Activated CD4-positive, alpha-beta T cell treated with anti-CD3 and anti-CD28 coated beads for 1 hour (primary cell): Measurements from ENCODE around the gene ITGAL.
A peak's percentile ranks its signal among the peaks of the same experiment; 100 is the strongest.

ENCODE experiments used
- DNase-seq: peaks from one replicate; pipeline ENCODE4 v3.0.0-alpha.2; 2020

ITGAL gene

DNA sequence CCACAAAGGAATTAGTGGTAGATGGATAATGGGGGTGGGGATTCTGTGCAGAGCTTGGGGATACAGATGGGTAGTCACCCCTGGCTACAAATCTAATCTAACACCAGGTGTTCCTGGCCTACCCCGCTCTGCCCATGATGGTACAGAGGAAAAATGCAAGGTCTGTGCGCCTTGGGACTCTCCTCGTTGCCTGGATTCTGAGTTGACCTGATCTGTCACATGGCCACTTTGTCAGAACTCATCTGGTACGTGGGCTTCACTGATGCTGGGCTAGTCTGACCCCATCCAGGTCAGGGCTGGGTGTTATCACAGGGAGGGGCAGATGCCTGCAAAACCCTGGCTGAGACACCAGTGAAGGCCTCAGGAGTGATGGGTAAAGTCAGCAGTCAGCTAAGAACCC lies 80.4 kb downstream of the ITGAL start:
- no peak for DNase-seq

DNA sequence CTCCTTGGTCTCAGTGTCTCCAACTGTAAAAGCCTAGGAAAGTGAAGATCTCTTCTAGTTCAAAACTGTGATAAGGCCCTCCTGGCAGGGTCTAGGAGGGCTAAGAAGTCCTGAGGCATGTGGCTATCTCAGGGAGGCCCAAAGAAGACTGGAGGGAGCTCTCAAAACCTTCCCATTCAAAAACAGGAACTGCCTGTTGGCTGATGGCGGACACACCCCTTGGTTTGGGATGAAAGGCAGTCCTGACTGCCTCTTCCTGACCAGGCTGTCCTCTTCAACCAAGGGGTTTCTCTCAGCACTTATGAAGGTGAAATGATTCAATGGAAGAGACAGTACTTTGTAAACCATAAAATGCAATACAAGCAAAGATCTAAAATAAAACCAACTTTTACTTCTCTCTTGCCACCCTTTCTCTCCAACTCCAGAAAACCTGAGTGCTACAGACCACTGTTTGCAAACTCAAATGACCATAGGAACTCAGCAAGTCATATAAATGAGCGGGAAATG lies 80.9 kb downstream of the ITGAL start:
- DNase-seq: no peak

GRCh38 chr16:30554557-30555314 lies 82.2 kb downstream of the ITGAL start:
- no peak for DNase-seq

DNA sequence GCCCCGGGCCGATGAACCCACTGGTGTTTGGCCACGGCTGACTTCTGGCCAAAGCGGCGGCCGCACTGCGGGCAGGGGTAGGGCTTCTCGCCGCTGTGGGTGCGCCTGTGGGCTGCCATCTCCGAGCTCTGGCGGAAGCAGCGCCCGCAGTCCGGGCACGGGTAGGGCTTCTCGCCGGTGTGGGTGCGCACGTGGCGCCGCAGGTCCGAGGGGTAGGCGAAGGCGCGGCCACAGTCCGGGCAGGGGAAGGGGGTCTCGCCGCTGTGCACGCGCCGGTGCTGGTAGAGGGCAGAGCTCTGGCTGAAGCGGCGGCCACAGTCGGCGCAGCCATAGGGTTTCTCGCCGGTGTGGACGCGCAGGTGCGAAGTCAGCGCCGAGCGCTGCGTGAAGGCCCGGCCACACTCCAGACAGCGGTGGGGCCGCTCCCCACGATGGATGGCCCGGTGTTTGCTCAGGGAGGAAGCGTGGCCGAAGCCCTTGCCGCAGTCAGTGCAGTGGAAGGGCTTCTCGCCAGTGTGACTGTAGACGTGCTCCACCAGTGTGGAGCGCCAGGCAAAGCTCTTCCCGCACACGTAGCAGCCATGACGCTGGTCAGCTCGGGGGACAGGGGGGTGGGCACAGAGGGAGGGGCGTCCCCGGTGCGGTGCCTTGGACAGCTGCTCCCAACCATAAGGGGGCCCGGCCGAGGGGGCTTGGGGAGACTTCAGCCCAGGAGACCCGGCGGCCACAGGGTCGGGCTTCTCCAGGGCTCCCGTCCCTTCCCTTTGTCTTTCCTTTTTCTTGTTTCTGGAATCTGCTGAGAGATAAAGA lies 83.0 kb downstream of the ITGAL start:
- no peak for DNase-seq

DNA sequence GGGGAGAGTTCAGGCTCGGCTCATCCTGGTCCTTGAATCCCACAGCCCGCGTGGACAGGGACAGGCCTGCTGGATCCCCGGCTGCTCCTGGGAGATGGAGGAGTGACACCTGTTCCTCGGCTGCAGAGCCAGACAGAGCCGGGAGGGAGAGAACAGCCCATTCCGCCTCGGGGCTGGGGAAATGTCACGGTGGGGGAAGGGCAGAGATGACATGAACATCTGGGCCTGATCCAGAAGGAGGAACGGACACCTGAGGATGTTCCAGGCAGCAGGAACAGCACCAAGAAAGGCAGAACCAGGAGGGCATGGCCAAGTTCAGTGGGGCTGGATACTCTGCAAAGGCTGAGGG lies 83.6 kb downstream of the ITGAL start:
- DNase-seq: no peak

GRCh38 chr16:30557707-30557956 lies 85.1 kb downstream of the ITGAL start:
- no peak for DNase-seq

DNA sequence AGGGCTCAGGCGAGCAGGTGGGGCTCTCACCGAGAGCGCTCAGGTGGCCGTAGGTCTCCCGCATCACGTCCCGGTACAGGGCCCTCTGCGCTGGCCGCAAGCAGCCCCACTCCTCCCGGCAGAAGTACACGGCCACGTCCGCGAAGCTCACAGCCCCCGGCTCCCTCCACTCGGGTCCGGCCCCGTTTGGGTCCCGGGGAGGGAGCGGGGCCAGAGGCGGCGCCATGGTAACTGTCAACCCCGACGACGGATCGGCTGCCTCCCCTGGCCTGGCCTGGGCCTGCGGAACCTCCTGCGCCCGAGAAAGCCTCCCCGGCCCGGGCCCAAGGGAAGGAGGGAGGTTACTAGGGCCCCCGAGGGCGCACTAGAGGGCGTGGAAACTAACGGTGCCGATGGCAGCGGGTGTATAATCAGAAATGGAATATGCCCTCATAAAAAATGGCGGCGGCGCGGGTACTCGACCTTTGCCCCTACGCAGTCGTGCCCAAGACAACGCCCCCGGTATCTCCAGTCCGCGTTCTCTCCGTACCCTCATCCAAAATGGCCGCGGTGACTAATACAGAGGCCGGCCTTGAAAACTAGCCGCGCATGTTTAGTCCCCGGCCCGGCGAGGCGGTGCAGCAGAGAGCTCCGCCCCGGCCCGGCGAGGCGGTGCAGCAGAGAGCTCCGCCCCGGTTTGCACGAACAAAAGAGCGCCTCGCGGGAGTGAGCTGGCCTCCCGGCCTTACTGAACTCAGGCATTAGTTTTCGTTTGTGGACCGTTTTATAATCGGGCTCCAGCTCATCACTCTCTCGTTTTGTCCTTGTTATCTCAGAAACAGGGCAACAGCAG lies 85.6 kb downstream of the ITGAL start, which contains the start of gene ZNF764:
TSS of gene ZNF764 (minus strand) at position 418 of the 832 bp plus-strand sequence. CDS start at position 226, 192 bp downstream.
- peak; percentile 97 for DNase-seq

DNA sequence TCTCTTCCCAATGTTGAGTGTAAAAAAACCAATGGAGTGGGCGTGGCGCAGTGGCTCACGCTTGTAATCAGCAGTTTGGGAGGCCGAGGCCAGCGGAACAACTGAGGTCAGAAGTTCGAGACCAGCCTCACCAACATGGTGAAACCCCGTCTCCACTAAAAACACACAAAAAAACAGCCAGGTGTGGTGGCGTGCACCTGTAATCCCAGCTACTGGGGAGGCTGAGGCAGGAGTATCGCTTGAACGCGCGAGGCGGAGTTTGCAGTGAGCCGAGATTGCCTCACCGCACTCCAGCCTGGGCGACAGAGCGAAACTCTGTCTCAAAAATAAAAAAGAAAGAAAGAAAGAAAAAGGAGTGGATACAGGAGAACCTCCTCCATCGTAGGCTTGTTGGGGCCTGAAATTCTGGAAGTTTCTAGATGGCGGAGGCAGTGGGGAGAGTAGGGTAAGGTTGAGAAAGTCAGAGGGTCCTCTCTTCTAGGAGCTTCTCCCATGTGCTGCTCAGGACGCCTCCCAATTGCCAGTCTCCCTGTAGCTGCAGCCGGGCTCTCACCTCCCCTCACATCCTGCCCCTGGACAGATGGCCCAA lies 86.3 kb downstream of the ITGAL start:
- no peak for DNase-seq

GRCh38 chr16:30559690-30560089 lies 87.1 kb downstream of the ITGAL start:
- no peak for DNase-seq

GRCh38 chr16:30561089-30561816 lies 88.7 kb downstream of the ITGAL start:
- no peak for DNase-seq

GRCh38 chr16:30562021-30562420 lies 89.5 kb downstream of the ITGAL start:
- DNase-seq: no peak

- DNase-seq: no peak
Observed at GRCh38 chr16:30565526-30565925, 93.0 kb downstream of the ITGAL start.

- no peak for DNase-seq
Observed at GRCh38 chr16:30565984-30566383, 93.4 kb downstream of the ITGAL start.

DNA sequence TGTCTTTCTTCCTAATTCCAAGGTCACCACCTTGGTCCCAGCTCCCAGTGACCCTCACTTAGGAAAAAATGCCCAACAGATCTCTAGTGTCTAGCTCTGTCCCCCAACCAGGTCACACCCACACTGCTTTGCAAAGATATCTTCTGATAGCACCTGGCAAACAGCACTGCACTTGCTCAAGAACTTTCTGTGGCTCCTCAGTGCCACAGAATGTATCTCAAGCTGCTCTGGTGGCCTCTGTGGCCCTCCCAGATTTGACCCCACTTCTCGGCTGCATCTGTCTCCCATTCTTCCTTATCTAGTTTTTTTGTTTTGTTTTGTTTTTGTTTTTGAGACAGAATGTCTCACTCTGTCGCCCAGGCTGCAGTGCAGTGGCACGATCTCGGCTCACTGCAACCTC lies 94.0 kb downstream of the ITGAL start:
- DNase-seq: no peak

DNA sequence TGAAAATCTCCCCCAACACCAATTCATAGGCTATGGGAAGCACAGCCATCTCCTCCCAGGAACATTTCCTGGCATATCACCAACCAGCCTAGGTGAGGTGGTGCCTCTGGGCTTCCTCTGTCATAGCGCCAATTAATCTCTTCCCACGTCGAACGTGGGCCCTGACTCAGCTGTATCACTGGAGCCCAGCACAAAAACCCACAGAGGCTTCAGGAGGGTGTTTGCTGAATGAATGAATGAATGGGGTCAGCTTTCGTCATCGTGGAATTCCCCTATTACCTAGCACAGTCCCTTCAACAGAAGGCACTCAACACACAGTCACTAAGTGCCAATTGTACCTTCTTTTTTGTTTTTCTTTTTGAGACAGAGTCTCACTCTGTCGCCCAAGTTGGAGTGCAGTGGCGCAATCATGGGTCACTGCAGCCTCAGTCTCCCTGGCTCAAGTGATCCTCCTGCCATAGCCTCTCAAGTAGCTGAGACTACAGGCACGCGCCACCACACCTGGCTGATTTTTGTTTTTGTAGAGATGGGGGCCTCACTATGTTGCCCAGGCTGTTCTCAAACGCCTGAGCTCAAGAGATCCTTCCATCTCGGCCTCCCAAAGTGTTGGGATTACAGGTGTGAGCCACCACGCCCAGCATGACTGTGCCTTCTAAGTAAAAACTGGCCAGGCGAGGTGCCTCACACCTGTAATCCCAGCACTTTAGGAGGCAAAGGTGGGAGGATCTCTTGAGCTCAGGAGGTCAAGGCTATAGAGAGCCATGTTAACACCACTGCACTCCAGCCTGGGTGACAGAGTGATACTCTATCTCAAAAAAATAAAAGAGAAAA lies 94.8 kb downstream of the ITGAL start:
- DNase-seq: peak; percentile 40

DNA sequence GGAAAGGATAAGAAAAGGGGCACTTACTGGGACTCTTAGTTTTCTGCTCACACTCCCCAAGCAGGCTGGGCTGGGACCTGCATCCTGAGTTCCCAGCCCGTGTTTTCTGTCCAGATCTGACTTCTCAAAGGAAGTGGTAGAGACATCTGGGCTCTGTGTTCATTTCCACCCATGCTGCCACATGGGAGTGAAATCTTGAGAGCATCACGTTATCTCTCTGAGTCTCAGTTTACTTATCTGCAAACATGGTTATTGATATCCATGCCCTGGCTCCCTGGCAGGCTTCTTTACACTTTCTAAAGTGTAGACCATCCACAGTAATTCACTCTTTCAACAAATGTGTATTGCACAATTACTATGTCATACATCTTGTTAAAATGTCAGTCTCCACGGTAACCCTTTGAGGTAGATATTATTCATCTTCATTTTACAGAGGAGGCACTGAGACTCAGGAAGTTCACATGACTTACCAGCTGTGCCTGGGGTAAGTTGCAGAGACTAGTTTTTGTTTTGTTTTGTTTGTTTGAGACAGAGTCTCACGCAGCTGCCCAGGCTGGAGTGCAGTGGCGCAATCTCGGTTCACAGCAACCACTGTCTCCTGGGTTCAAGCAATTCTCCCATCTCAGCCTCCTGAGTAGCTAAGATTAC lies 95.6 kb downstream of the ITGAL start:
- DNase-seq: no peak

GRCh38 chr16:30569281-30569680 lies 96.7 kb downstream of the ITGAL start:
- DNase-seq: no peak

DNA sequence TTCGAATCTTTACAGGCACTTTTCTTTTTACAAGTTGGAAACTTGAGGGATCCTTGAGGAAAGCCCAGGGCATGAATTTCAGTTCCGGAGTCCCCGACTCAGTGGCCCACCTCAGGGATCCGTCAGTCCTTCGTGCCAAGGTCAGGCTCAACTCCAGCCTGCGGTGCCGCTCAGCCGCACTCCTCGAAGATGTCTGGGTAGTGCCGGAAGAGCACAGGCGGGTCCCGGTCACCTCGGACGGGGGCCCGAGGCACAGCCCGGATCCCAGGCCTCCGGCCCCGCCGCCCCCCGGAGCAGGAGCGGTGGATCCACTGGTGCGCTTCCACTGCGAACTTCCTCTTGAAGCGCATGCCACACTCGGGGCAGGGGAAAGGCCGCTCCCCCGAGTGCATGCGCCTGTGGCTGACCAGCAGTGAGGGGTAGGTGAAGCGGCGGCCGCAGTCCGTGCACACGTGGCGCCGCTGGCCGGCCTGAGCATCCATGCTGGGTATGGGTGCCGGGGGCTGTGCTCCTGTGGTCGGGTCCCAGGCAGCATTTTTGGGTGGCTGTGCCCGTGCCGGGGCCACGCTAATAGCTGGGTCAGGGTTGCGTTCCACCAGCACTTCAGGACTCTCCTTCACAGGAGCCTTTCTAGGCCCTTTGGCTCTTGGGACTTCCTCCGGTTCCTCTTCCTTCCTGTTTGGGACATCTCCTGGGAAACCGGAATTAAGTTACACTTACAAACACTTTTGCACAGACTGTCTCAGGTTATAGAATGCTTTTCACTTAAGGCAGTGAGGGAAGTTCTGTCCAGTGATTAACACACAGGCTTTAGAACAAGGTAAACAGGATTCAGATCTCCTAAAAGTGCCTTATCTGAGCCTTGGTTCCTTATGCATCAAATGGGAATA lies 97.4 kb downstream of the ITGAL start:
- no peak for DNase-seq

GRCh38 chr16:30570636-30571444 lies 98.3 kb downstream of the ITGAL start:
- DNase-seq: no peak
